H9 (cell line): ENCODE measurements around the gene PLA2G1B. TPM values are rescaled to one million over a fixed set of nuclear protein-coding genes. Genes with fewer than 3 reads are reported as not detected.

Source experiments
- DNase-seq: peaks from one replicate; pipeline ENCODE4 v3.0.0-alpha.2; 2017
- H2AFZ ChIP-seq: one replicate; pipeline ENCODE4 v1.6.1; 2013; ENCODE audit warnings: mild to moderate bottlenecking, low read length, control low read depth, moderate library complexity
- H2AK5ac ChIP-seq: 2 replicates; pipeline ENCODE4 v1.6.1; 2013; ENCODE audit warnings: low read length, control low read depth, mixed read lengths; ENCODE audit not compliant: insufficient read length
- H2BK120ac ChIP-seq: one replicate; pipeline ENCODE4 v1.6.1; 2013; ENCODE audit warnings: low read depth, mild to moderate bottlenecking, low read length, control low read depth, inconsistent platforms; ENCODE audit not compliant: poor library complexity, severe bottlenecking
- H2BK12ac ChIP-seq: 2 replicates; pipeline ENCODE4 v1.6.1; 2013; ENCODE audit warnings: low read length, control low read depth, mixed read lengths, low read depth; ENCODE audit not compliant: insufficient read length
- H2BK15ac ChIP-seq: 2 replicates; pipeline ENCODE4 v1.6.1; 2013; ENCODE audit warnings: low read depth, low read length, control low read depth
- H2BK20ac ChIP-seq: one replicate; pipeline ENCODE4 v1.6.1; 2013; ENCODE audit warnings: low read depth, mild to moderate bottlenecking, low read length, control low read depth, inconsistent platforms; ENCODE audit not compliant: poor library complexity, severe bottlenecking
- H2BK5ac ChIP-seq: 2 replicates; pipeline ENCODE4 v1.6.1; 2013; ENCODE audit warnings: low read length, control low read depth, mixed read lengths; ENCODE audit not compliant: insufficient read length
- H3K14ac ChIP-seq: 2 replicates; pipeline ENCODE4 v1.6.1; 2013; ENCODE audit warnings: low read length, control low read depth; ENCODE audit not compliant: insufficient read depth
- H3K18ac ChIP-seq: 2 replicates; pipeline ENCODE4 v1.6.1; 2013; ENCODE audit warnings: low read depth, mild to moderate bottlenecking, mixed read lengths, low read length, control low read depth; ENCODE audit not compliant: insufficient read length
- H3K23ac ChIP-seq: 2 replicates; pipeline ENCODE4 v1.6.1; 2013; ENCODE audit warnings: low read length, control low read depth, mixed read lengths, low read depth; ENCODE audit not compliant: insufficient read length
- H3K23me2 ChIP-seq: 2 replicates; pipeline ENCODE4 v1.6.1; 2013; ENCODE audit warnings: low read depth, mild to moderate bottlenecking, mixed read lengths, low read length, control low read depth; ENCODE audit not compliant: insufficient read length, poor library complexity, severe bottlenecking
- H3K27ac ChIP-seq: 2 replicates; pipeline ENCODE4 v1.5.1; 2013; ENCODE audit warnings: low read length, control low read depth, mixed read lengths, low read depth; ENCODE audit not compliant: insufficient read length
- H3K27me3 ChIP-seq: 2 replicates; pipeline ENCODE4 v1.6.1; 2013; ENCODE audit warnings: low read length, control low read depth, inconsistent platforms; ENCODE audit not compliant: insufficient read depth
- H3K4ac ChIP-seq: 2 replicates; pipeline ENCODE4 v1.6.1; 2013; ENCODE audit warnings: low read depth, mild to moderate bottlenecking, control low read depth, inconsistent platforms, low read length, moderate library complexity
- H3K4me1 ChIP-seq: 2 replicates; pipeline ENCODE4 v1.6.1; 2013; ENCODE audit warnings: low read length, control low read depth, inconsistent platforms; ENCODE audit not compliant: insufficient read depth
- H3K4me2 ChIP-seq: 2 replicates; pipeline ENCODE4 v1.6.1; 2013; ENCODE audit warnings: low read length, control low read depth, mixed read lengths; ENCODE audit not compliant: insufficient read length, insufficient read depth
- H3K56ac ChIP-seq: 2 replicates; pipeline ENCODE4 v1.6.1; 2013; ENCODE audit warnings: low read depth, mild to moderate bottlenecking, mixed read lengths, low read length, control low read depth; ENCODE audit not compliant: insufficient read length
- H3K79me1 ChIP-seq: 2 replicates; pipeline ENCODE4 v1.6.1; 2013; ENCODE audit warnings: low read depth, mild to moderate bottlenecking, moderate library complexity, low read length, control low read depth, inconsistent platforms; ENCODE audit not compliant: insufficient read depth, poor library complexity, severe bottlenecking
- H3K79me2 ChIP-seq: 2 replicates; pipeline ENCODE4 v1.6.1; 2013; ENCODE audit warnings: low read length, control low read depth, inconsistent platforms; ENCODE audit not compliant: insufficient read depth
- H3K9ac ChIP-seq: 2 replicates; pipeline ENCODE4 v1.6.1; 2013; ENCODE audit warnings: low read length, control low read depth, mixed read lengths; ENCODE audit not compliant: insufficient read length; ENCODE audit errors: extremely low read depth
- H3K9me3 ChIP-seq: one replicate; pipeline ENCODE4 v1.6.1; 2013; ENCODE audit warnings: low read depth, low read length, inconsistent platforms; ENCODE audit not compliant: control insufficient read depth
- H3T11ph ChIP-seq: one replicate; pipeline ENCODE4 v1.6.1; 2013; ENCODE audit warnings: mild to moderate bottlenecking, low read length, control low read depth, inconsistent platforms
- H4K20me1 ChIP-seq: one replicate; pipeline ENCODE4 v1.6.1; 2013; ENCODE audit not compliant: control insufficient read depth, insufficient read length, insufficient read depth
- H4K5ac ChIP-seq: 2 replicates; pipeline ENCODE4 v1.6.1; 2013; ENCODE audit warnings: low read depth, mild to moderate bottlenecking, mixed read lengths, low read length, control low read depth; ENCODE audit not compliant: insufficient read length
- H4K8ac ChIP-seq: replicated peaks from 2 replicates; pipeline ENCODE4 v1.6.1; 2013; ENCODE audit warnings: low read length, control low read depth, mixed read lengths, low read depth; ENCODE audit not compliant: insufficient read length
- H4K91ac ChIP-seq: 2 replicates; pipeline ENCODE4 v1.6.1; 2013; ENCODE audit warnings: low read depth, mild to moderate bottlenecking, moderate library complexity, mixed read lengths, low read length, control low read depth; ENCODE audit not compliant: insufficient read length
- H3K27ac Mint-ChIP-seq, 3 experiments: 2 replicates in 2 of 3; 3 replicates in 1 of 3; pipeline ENCODE4 v1.8.0; 2020 to 2021; ENCODE audit warnings: mixed read lengths in 3 of 3, mild to moderate bottlenecking in 1 of 3, moderate library complexity in 1 of 3
- H3K27me3 Mint-ChIP-seq: 2 replicates; pipeline ENCODE4 v1.8.0; 2021; ENCODE audit warnings: low read depth, mild to moderate bottlenecking, moderate library complexity, mixed read lengths
- H3K36me3 Mint-ChIP-seq, 3 experiments: 2 replicates in 2 of 3; 3 replicates in 1 of 3; pipeline ENCODE4 v1.8.0; 2020 to 2021; ENCODE audit warnings: low read depth in 3 of 3, mixed read lengths in 3 of 3; ENCODE audit not compliant: insufficient read depth in 1 of 3
- H3K4me1 Mint-ChIP-seq, 2 experiments: 2 replicates each; pipeline ENCODE4 v1.8.0; 2020; ENCODE audit warnings: mixed read lengths in 2 of 2
- H3K4me3 Mint-ChIP-seq, 2 experiments: 2 replicates in 1 of 2; 3 replicates in 1 of 2; pipeline ENCODE4 v1.8.0; 2020 to 2021; ENCODE audit warnings: mild to moderate bottlenecking in 2 of 2, mixed read lengths in 2 of 2, moderate library complexity in 1 of 2
- H3K9me3 Mint-ChIP-seq, 2 experiments: 2 replicates in 1 of 2; 3 replicates in 1 of 2; pipeline ENCODE4 v1.8.0; 2020; ENCODE audit warnings: mild to moderate bottlenecking in 2 of 2, mixed read lengths in 2 of 2, moderate library complexity in 1 of 2
- CTCF ChIP-seq: fragments of 200-600 bp; sonication (generic); conservative IDR thresholded peaks from 3 replicates; pipeline ENCODE4 v1.8.0; 2021; ENCODE audit warnings: antibody characterized with exemption, mild to moderate bottlenecking
- WGBS: extraction: QIAGEN DNeasy Blood & Tissue Kit; methylation state at CpG from one replicate; pipeline ENCODE4 v1.1.7; 2013; ENCODE audit warnings: missing lambda C conversion rate, low lambda C conversion rate, mixed read lengths; ENCODE audit not compliant: insufficient read length; ENCODE audit errors: extremely low coverage; 5-methylcytosine and 5-hydroxymethylcytosine counted together
- total RNA-seq: library from RNA; stranded (reverse); gene quantifications from 2 replicates; pipeline ENCODE4 v1.2.1, GENCODE V29; 2021

PLA2G1B gene
- total RNA-seq, 1 experiment from 2014 or later = not detected

GRCh38 chr12:120314220-120314619, 13.4 kb downstream of the PLA2G1B start:
- Histone ChIP-seq H3K4ac (no peak overlapping the region), H3K9me3 (no peaks in the 10 kb centered on the region), H3K23ac (no peak overlapping the region), H3K27me3 (no peaks in the 10 kb centered on the region), H4K91ac (no peak overlapping the region), H3K27ac (no peak overlapping the region), H2BK12ac (no peak overlapping the region), H2BK5ac (no peak overlapping the region), H2BK120ac (no peak overlapping the region), H2BK15ac (no peak overlapping the region), H2AK5ac (no peak overlapping the region), H2AFZ (no peak overlapping the region), H3K56ac (no peak overlapping the region), H4K20me1 (no peaks in the 10 kb centered on the region), H4K8ac (no peak overlapping the region), H3K18ac (no peak overlapping the region), H3K14ac (no peak overlapping the region), H3K4me1 (no peaks in the 10 kb centered on the region), H3K9ac (no peak overlapping the region), H3K79me2 (no peaks in the 10 kb centered on the region), H3K4me2 (no peak overlapping the region), H3T11ph (no peak overlapping the region), H4K5ac (no peak overlapping the region), H2BK20ac (no peak overlapping the region), H3K79me1 (no peaks in the 10 kb centered on the region), H3K23me2 (peaks cover 3% of the 10 kb centered on the region)
- no peaks in the 10 kb centered on the region for H3K9me3 Mint-ChIP-seq
- H3K4me3 Mint-ChIP-seq = no peak overlapping the region
- H3K36me3 Mint-ChIP-seq = no peaks in the 10 kb centered on the region
- no CpG with 5 or more reads among the region's 5 CpGs for WGBS
- peak; percentile 71; the same call in 2 of the 3 replicates for TF ChIP-seq CTCF
- peak overlapping the region in 1 of 3 experiments; percentile 47; a peak in 1 of 7 replicates for H3K27ac Mint-ChIP-seq
- H3K27me3 Mint-ChIP-seq = no peaks in the 10 kb centered on the region
- H3K4me1 Mint-ChIP-seq = peaks cover 10 to 11% of the 10 kb centered on the region in 2 experiments
- DNase-seq = peak; percentile 80
